Endothelial cell of umbilical vein (primary cell): ENCODE data around the gene ANKS1A. TPM values are rescaled to one million over a fixed set of nuclear protein-coding genes. Genes with fewer than 3 reads are reported as not detected.

Experiments
- BruUV-seq: library from RNA; stranded (reverse); fragments of 400-500 nt; replicated peaks from 2 replicates; lab custom pipeline; 2021; lab: Mats Ljungman, UMichigan
- CTCF ChIA-PET: fragments of 300-600, 350-600 bp; sonication (Branson Sonifier 250); formaldehyde crosslinking; loops from one replicate; lab custom pipeline; 2021; ENCODE audit warnings: antibody characterized with exemption, inconsistent platforms; lab: Charles Lee
- POLR2A ChIA-PET: fragments of 300-600, 350-600 bp; sonication (Branson Sonifier 250); formaldehyde crosslinking; loops from one replicate; lab custom pipeline; 2021; ENCODE audit warnings: antibody characterized with exemption, inconsistent platforms; lab: Charles Lee
- DNase-seq: peaks from one replicate; pipeline ENCODE4 v3.0.0-alpha.2; 2011; ENCODE audit warnings: low read depth, low spot score
- FAIRE-seq: peaks from 2 replicates; lab custom pipeline; 2011; peaks lifted over from hg19 to GRCh38; lab: Jason Lieb, UNC
- H2AFZ ChIP-seq: 2 replicates; pipeline ENCODE4 v1.6.0; 2012; ENCODE audit warnings: low read depth, low read length, control low read depth, inconsistent platforms
- H3K27ac ChIP-seq: 2 replicates; pipeline ENCODE4 v1.5.1; 2011; ENCODE audit warnings: low read depth, mild to moderate bottlenecking, control low read depth, low read length, moderate library complexity; ENCODE audit not compliant: insufficient read depth
- H3K27me3 ChIP-seq, 2 experiments: 2 replicates each; pipeline versions ENCODE4 v1.6.0 to v1.6.1; 2011; ENCODE audit warnings: low read length in 2 of 2, mixed read lengths in 1 of 2; ENCODE audit not compliant: control insufficient read depth in 2 of 2, insufficient read depth in 2 of 2
- H3K36me3 ChIP-seq, 2 experiments: 2 replicates in 1 of 2; 3 replicates in 1 of 2; pipeline ENCODE4 v1.5.1; 2011; ENCODE audit warnings: low read length in 2 of 2, mild to moderate bottlenecking in 1 of 2, moderate library complexity in 1 of 2; ENCODE audit not compliant: control insufficient read depth in 2 of 2, insufficient read depth in 2 of 2; ENCODE audit errors: extremely low read depth in 1 of 2
- H3K4me1 ChIP-seq: 3 replicates; pipeline ENCODE4 v1.5.1; 2011; ENCODE audit warnings: mild to moderate bottlenecking, low read length; ENCODE audit not compliant: control insufficient read depth, insufficient read depth; ENCODE audit errors: extremely low read depth
- H3K4me2 ChIP-seq: 2 replicates; pipeline ENCODE4 v1.6.1; 2011; ENCODE audit warnings: low read length, control low read depth, mixed read lengths; ENCODE audit not compliant: insufficient read depth
- H3K4me3 ChIP-seq, 3 experiments: fragments of 200-600 bp in 1 of 3; sonication (generic), shearing (Covaris generic) in 1 of 3; replicated peaks in 1 of 3; 2 replicates each; pipeline ENCODE4 v1.5.1; 2011 to 2016; ENCODE audit warnings: control low read depth in 3 of 3, low read length in 3 of 3, mild to moderate bottlenecking in 2 of 3, inconsistent platforms in 1 of 3, low read depth in 1 of 3, moderate library complexity in 1 of 3; ENCODE audit not compliant: insufficient read depth in 1 of 3
- H3K79me2 ChIP-seq: 2 replicates; pipeline ENCODE4 v1.6.0; 2012; ENCODE audit warnings: low read length, inconsistent platforms; ENCODE audit not compliant: control insufficient read depth, insufficient read depth
- H3K9ac ChIP-seq: replicated peaks from 2 replicates; pipeline ENCODE3; 2011; ENCODE audit warnings: low read length, control low read depth; ENCODE audit not compliant: insufficient read depth; ENCODE audit errors: extremely low read depth
- H3K9me1 ChIP-seq: replicated peaks from 3 replicates; pipeline ENCODE4 v1.6.0; 2011; ENCODE audit warnings: mild to moderate bottlenecking, low read length; ENCODE audit not compliant: control insufficient read depth, insufficient read depth; ENCODE audit errors: extremely low read depth
- H3K9me3 ChIP-seq: replicated peaks from 2 replicates; pipeline ENCODE4 v1.5.1; 2012; ENCODE audit warnings: low read length, inconsistent platforms; ENCODE audit not compliant: control insufficient read depth, insufficient read depth
- H4K20me1 ChIP-seq: replicated peaks from 2 replicates; pipeline ENCODE3; 2011; ENCODE audit warnings: mild to moderate bottlenecking, low read length; ENCODE audit not compliant: control insufficient read depth, insufficient read depth; ENCODE audit errors: extremely low read depth
- CTCF ChIP-seq, 2 donors: IDR thresholded peaks; 1 replicate in 1 of 2; 2 replicates in 1 of 2; pipeline ENCODE4 v1.5.1; 2011; ENCODE audit warnings: low read length in 2 of 2, mild to moderate bottlenecking in 2 of 2, moderate library complexity in 2 of 2, control low read depth in 1 of 2, inconsistent platforms in 1 of 2, low read depth in 1 of 2; ENCODE audit not compliant: insufficient read depth in 1 of 2; ENCODE audit errors: extremely low read depth in 1 of 2
- EZH2 ChIP-seq: IDR thresholded peaks from 2 replicates; pipeline ENCODE4 v1.6.1; 2012; ENCODE audit warnings: borderline replicate concordance, low read depth, mild to moderate bottlenecking, moderate library complexity, low read length, inconsistent platforms; ENCODE audit not compliant: severe bottlenecking
- FOS ChIP-seq: IDR thresholded peaks from 2 replicates; pipeline ENCODE4 v1.6.1; 2011; ENCODE audit warnings: mild to moderate bottlenecking, low read length, moderate library complexity, borderline replicate concordance; ENCODE audit not compliant: insufficient read depth
- GATA2 ChIP-seq: IDR thresholded peaks from 2 replicates; pipeline ENCODE4 v1.7.0; 2011; ENCODE audit warnings: low read depth, mild to moderate bottlenecking, moderate library complexity, mixed read lengths, low read length; ENCODE audit not compliant: insufficient read length, insufficient read depth
- JUN ChIP-seq: IDR thresholded peaks from 2 replicates; pipeline ENCODE4 v1.6.1; 2011; ENCODE audit warnings: borderline replicate concordance, low read depth; ENCODE audit not compliant: insufficient read length, insufficient read depth
- MAX ChIP-seq: IDR thresholded peaks from 2 replicates; pipeline ENCODE4 v1.6.1; 2011; ENCODE audit not compliant: insufficient read depth, insufficient read length
- MYC ChIP-seq: IDR thresholded peaks from one replicate; pipeline ENCODE4 v1.6.1; 2011; ENCODE audit warnings: mild to moderate bottlenecking, low read depth, low read length
- POLR2A ChIP-seq: IDR thresholded peaks from 2 replicates; pipeline ENCODE4 v1.6.1; 2012; ENCODE audit warnings: low read depth, mild to moderate bottlenecking, control low read depth, low read length
- POLR2AphosphoS5 ChIP-seq: IDR thresholded peaks from 2 replicates; pipeline ENCODE4 v1.6.1; 2012; ENCODE audit warnings: low read depth, mild to moderate bottlenecking, control low read depth, low read length, moderate library complexity; ENCODE audit not compliant: insufficient read depth
- dilution Hi-C: fragments of 300-500 bp; cut with MboI; formaldehyde crosslinking; loops from one replicate; pipeline ENCODE4 v1.15.0; 2019; ENCODE audit warnings: low sequenced_read_pairs; ENCODE audit not compliant: extremely low pct_ligation_motif_present
- intact Hi-C: fragments of 100-400 bp; cut with micrococcal nuclease; formaldehyde crosslinking; loops from one replicate; pipeline ENCODE4 v1.10.0; 2022
- polyA plus RNA-seq, 4 experiments: library from polyadenylated mRNA; depleted of rRNA in 3 of 4; stranded (reverse) in 3 of 4; unstranded in 1 of 4; fragments of >200 nt; gene quantifications; 2 replicates each; pipeline versions ENCODE4 v1.2.1 to v1.2.3, GENCODE V29; 2011 to 2012; ENCODE audit warnings: missing spikeins in 1 of 4
- total RNA-seq: library from RNA; stranded (reverse); gene quantifications from 2 replicates; pipeline ENCODE4 v1.2.3, GENCODE V29; 2021

The ANKS1A gene
- total and polyA plus RNA-seq, 2 donors (not counting 3 experiments of a cell fraction or from before 2014, with no cell fraction given) = 8.9 to 26.1 TPM

- Histone ChIP-seq H3K27me3 (no peaks in the 10 kb centered on the region), H3K9me1 (no peaks in the 10 kb centered on the region), H3K9ac (no peak overlapping the region), H4K20me1 (no peaks in the 10 kb centered on the region), H2AFZ (no peak overlapping the region), H3K4me1 (no peaks in the 10 kb centered on the region), H3K9me3 (no peaks in the 10 kb centered on the region), H3K79me2 (no peaks in the 10 kb centered on the region), H3K27ac (no peak overlapping the region), H3K4me3 (no peak overlapping the region), H3K4me2 (no peak overlapping the region), H3K36me3 (no peaks in the 10 kb centered on the region)
- DNase-seq (peak; percentile 72), FAIRE-seq (no peak)
- TF ChIP-seq JUN (no peak), POLR2A (no peak), FOS (no peak), MAX (no peak), EZH2 (no peak), CTCF (IDR thresholded peaks at IDR 0.05; ENCODE audit: extremely low read depth in 1 of 2, insufficient read depth in 1 of 2, low read depth in 1 of 2, low read length in 2 of 2) (no peak), GATA2 (no peak), MYC (no peak), POLR2AphosphoS5 (no peak)
- no TSS peak for BruUV-seq
- dilution Hi-C loops = no loop called here
- intact Hi-C loops = no loop called here
- ChIA-PET POLR2A (no interaction called here), CTCF (interaction anchor here (1.7 kb wide), 1 partner anchor 9 kb away, joined by 4 read pairs; no protein-coding TSS in a partner anchor)
These were observed 51.0 kb downstream of the ANKS1A start for GRCh38 chr6:34940030-34940434.
